ENCODE results near the gene SLC35F3.
"Not testable (repeated sequence)": the region's sequence is repeated elsewhere in the genome, so short reads cannot be mapped to it uniquely, and the experiment has no call there.

SLC35F3 gene

DNA sequence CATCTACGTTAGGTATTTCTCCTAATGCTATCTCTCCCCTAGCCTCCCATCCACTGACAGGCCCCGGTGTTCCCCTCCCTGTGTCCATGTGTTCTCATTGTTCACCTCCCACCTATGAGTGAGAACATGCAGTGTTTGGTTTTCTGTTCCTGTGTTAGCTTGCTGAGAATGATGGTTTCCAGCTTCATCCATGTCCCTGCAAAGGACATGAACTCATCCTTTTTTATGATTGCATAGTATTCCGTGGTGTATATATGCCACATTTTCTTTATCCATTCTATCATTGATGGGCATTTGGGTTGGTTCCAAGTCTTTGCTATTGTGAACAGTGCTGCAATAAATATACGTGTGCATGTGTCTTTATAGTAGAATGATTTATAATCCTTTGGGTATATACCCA is 247.9 kb downstream of the SLC35F3 start:
- DNase-seq = not testable (repeated sequence)

DNA sequence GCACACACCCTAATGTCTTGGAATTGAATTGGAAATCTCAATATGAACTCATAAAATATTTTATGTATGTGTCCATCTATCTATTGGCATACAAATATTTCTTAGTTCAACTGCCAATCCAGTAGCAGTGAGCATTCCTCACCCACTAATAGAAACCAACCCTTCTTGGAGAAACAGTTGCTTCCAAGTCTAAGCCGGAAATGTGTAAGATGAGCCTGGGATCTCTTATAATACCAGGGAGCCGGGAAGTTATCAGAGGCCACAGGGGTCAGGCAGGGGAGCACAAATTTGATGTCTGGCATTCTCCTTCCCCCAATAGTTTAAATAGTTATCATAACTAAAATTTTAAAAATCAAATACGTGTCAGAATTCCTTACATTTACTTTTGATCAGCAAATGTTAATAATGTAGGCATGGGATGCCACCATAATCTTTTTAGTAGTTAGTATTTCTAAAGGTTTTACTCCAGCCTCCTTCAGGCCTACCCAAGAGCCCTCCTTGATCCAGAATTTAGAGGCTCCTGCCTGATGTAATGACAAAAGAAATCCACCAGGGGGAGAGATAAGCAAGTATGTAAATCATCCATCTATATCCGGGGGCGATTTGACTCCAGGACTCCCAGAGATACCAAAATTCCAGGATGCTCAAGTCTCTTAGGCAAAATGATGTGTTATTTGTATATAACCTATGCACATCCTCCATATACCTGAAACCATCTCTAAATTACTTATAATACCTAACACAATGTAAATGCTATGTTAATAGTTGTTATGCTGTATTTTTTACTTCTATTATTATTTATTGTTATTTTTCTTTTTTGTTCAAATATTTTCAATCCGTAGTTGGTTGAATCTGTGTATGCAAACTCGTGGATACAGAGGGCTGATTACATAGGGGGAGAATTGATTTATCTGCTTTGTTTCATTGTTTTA is 250.1 kb downstream of the SLC35F3 start:
- peak; percentile 25 for DNase-seq

DNA sequence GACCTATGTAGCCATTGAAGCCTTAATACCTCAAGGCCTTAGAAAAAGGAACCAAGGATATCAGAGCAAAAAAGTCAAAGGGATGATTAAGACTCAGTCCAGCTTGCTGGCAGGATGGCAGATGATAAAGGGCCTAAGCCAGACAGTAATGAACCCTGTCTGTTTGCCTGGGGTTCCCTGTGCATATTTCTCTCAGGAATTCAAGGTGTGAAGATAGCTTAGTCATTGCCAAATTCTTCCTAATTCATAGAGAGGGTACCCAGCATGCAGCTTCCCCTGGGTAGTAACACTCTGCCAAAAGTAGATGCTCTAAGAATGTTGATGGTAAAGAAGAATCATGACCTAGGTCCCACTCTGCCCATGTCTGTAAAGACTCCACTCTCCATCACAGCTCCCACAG is 258.2 kb downstream of the SLC35F3 start:
- no peak for DNase-seq

DNA sequence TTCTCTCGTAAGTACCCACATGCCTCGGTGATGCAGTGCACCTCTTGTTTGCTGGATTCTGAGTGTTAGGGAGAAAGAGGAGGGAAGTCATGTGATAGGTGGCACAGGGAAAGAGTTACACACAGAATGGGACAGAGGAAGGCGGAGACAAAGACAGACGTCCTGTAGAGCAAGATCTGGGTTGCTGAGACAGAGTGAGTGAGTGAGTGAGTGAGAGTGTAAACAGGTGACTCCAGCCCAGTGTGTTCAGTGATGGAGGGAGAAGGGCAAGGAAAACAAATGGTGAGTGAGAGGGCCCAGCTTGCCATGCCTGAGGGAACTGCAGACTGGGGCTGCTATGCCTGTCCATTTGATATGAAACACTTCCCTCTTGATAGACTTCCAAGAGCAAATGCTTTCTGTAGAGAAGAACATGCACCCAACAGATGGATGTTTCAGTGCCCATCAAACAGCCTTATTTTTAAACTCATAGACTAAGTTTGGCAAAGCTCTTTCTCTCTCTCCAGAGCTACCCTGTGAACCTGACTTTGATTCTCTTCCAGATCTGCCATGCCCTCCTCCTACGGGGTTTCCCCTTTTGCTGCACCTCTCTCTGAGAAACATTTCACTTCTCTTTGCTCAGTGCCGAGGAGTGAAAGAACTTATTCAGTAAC is 258.9 kb downstream of the SLC35F3 start:
- no peak for DNase-seq

DNA sequence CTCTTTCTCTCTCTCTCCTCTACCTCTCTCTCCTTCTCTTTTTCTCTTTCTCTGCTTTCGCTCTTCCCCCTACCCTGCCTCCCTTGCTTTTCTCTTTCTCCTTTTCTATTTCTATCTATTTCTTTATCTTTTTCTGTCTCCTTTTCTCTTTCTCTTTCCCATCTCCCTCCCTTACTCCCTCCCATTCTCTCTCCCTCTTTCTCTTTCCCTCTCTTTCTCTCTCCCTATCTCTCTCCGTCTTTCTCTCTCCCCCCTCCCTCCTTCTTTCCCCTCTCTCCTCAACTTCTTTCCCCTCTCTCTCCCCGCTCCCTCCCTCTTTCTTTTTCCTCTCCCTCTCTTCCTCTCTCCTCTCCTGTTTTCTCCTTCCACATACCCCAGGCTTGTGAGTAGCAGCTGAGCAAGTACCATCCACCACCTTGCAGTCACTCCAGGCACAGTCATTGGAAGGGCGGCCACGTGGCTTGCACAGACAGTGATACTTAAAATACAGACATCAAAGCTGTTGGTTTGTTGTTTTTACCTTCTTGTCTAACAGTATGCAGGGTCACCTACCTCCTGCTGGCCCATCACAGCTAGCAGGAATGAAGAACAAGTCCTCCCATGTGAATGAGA is 259.7 kb downstream of the SLC35F3 start:
- no peak for DNase-seq

DNA sequence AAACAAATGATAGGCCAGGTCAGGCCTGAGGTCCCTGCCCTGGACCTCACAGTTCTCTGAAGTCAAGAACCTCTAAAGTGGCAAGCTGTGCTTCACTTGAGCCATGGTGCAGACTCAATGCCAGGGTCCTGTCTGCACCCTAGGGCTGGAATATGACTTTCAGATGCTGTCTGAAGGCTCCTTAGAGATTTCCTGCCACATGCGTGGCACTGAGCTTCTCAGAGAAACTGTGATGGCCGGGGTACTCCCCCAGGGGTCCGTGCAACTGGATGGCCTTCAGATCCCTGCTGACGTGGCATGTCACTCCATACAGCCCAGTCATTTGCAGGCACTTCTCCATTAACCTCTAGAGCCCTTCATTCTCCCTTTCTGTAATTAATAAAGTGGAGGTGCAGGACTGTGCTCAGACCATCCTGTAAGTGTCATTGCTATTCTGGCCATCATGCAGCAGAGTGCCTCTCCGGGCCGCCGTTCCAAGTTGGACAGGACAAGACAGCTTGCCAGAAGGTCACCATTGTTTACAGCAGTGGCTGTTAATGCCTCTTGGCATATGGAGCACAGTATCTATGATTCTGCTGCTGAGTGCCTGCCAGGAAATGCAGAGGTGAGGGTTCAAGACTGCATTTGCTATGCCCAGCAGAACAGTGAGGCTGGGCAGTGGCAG is 263.7 kb downstream of the SLC35F3 start:
- no peak for DNase-seq

DNA sequence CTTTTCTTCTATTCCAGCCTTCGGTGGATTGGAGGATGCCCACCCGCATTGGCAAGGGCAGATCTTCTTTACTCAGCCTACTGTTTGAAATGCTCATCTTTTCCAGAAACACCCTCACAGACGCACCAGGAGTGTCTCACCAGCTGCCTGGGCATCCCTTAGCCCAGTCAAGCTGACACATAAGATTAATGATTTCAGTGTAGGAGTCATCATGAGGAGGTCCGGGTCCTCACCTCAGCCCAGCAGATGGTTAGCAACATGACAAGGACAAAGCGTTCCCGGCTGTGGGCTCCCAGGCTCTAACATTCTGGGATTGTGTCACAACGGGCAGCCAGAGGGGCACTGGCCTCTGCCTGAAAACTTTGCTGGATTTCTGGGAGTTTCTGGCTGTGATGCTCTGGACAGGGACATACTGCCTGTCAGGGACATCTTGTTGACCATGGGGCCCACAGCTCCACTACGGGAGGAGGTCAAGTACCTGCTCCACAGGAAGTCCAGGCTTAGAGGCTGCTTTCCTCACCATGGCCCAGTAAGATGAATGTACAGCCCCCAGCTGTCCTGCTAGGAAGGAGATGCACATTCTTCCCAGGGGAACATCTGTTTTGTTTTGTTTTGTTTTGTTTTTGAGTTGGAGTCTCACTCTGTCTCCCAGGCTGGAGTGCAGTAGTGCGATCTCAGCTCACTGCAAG is 264.8 kb downstream of the SLC35F3 start:
- DNase-seq = no peak

DNA sequence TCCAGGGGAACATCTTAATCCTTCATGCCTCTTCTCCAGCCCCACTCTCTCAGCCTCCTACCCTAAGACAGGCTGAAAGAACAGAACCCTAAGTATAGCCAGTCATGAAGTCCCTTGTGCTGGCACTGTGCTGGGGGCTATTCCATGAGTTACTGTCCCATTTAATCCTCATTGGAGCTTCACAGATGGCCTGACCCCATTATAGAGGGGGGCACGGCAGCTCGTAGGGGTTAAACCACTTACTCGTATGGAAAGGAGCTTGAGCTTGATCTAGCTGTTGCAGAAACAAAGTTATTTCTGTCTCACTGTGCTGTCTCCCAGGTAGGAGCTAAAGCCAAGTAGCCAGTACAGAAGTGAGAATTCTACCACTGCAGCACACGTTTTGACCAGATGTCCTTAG is 265.6 kb downstream of the SLC35F3 start:
- no peak for DNase-seq

DNA sequence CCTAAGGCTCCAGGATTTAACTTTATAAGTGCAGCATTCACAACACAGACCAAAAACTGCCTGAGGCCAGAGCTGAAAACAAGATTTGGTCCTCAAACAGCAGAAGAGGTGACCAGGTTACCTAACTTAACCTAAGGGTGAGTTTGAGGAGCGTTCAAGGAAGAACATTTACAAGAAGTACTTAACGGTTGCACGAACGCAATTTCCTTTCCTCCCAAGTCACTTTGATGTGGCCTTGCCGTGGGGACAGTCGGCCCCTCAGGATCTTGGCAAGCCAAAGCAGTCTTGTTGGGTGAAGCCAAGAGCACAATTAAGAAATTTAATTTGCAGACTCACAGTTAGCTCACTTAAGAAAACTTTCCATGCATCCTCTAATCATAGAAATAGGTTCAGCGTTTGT is 266.1 kb downstream of the SLC35F3 start:
- DNase-seq = no peak

DNA sequence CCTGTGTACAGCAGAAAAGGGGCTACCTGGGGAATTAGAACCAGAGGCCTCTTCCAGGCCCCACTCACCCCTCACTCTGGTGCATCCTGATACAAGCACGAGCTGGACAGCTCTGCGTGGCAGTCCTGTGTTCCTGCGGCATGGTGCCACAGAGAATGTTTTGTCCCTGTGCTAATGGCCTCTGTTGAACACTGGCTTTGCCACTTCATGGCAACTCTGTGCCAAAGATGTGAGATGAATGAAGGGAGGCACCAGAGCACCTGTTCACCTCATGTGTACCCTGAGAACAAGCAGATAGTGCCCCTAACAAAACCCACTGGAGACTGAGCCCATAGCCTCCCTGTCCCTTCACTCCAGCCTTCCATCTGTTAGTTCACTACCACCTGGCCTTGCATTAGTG is 269.5 kb downstream of the SLC35F3 start:
- DNase-seq = no peak

DNA sequence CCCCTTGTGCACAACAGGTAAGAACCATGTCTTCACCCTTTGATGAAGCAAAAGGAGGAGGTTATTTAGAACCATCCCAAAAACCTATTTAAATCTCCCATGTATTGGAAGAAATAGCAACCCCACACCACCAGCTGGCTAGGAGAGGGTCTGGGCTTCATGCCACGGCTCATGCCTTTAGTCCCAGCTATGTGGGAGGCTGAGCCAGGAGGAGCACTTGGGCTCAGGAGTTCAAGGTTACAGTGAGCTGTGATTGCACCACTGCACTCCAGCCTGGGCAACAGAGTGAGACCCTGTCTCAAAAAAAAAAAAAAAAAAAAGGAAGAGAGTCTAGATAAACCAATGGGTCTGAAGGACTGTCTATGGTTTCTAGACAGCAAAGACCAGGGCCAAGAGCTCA is 270.9 kb downstream of the SLC35F3 start:
- no peak for DNase-seq

DNA sequence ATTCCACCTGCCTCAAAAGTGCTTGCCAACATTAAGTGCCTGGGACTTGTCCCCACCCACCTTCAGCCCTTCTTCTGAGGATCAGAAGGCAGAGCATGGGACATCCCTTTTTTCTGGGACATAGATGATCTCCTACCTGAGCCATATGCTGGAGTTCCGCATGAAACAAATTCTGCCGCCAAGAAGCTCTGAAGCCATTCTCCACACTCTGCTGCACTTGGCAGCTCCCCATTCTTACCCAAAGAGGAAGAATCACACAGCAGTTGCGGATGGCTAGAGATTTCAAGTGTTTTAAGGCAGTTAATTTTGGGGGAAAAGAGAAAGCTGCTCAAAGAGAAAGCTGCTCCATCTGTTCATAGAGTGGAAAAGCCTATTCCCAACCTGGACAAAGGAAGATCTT is 271.5 kb downstream of the SLC35F3 start:
- DNase-seq = no peak

DNA sequence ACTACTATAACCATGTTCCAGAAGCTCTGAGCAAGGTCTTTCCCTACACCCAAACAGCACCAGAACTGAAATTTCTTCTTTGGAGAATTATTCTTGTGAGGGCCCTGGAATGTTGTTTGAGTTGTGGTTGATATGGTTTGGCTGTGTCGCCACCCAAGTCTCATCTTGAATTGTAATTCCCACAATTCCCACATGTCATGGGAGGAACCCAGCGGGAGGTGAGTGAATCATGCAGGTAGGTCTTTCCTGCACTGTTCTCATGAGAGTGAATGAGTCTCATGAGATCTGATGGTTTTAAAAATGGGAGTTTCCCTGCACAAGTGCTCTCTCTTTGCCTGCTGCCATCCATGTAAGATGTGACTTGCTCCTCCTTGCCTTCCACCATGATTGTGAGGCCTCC is 272.4 kb downstream of the SLC35F3 start:
- DNase-seq = not testable (repeated sequence)

DNA sequence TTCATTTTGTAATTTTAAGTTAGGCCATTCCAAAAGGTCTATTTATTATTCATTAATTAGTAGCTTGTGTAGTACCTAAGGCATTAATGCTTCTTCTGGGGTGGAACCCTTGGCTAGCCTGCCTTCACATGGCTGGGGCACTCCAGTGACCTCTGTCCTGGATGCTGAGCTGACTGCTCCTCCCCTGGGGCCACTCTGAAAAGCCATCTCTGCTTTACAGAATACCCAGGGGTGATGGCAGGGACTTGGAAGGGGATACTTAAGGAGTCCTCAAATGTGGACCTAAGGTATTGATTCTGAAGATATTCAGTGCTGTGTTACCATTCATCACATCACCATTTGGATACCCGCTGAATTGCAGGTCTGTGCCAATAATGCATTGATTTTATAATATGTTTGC is 281.0 kb downstream of the SLC35F3 start:
- no peak for DNase-seq

DNA sequence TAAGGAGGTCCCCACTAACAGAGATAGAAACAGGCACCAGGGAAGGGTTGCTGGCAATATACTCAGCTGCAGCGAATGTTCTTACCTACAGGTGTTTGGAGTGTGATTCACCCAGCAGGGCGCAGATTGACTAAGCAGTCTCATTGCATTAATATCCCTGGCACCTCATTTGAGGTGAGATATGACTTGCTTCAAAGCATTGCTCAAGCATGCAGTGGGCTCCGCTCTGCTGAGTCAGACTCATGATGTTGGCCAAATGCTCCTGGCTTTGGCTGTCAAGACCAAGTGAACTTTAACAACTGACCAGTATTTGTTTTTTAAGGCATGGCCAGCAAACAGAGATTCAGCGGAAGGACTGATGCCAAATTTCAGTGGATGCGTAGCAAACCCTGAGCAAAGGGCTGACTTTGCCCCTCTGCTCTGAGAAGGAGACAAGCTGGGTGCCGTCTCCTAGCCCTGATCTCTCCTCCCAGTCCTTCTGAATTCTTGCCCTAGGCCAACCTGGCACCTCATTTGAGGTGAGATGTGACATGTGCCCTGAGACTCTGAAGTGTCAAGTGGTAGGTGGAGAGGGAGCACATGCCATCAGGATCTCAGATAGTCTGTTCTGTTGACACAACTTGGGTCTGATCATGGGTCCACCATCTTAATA is 281.7 kb downstream of the SLC35F3 start:
- no peak for DNase-seq

DNA sequence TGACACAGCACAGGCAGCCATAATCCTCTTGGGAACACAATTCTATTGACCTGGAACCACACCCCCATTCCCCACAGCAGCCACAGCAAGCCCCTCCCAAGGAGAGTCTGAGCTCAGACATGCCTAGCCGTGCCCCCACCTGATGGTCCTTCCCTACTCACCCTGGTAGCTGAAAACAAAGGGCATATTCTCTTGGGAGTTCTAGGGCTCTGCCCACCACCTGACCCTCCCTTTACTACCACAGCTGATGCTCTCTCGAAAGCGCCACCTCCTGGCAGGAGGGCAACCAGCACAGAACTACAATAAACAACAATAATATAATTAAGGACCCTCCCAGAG is 283.9 kb downstream of the SLC35F3 start:
- DNase-seq = no peak

DNA sequence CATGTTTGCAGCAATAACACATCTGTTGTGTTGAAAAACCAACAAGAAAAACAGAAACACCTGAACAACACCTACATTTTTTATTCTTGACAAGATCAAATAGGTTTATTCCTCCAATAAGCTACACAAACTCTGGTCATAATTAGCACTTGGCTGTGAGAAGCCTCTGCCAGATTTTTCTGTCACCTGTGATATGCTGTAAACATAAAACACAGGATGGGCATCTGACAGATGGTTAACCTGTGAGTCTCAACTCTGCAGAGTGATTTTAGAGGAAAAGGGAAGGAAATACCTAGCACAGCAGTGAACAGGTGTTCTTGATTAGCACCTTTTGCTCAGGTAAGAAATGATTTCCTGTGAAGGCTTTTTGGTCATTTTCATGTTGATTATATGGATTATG is 293.4 kb downstream of the SLC35F3 start:
- DNase-seq = no peak

DNA sequence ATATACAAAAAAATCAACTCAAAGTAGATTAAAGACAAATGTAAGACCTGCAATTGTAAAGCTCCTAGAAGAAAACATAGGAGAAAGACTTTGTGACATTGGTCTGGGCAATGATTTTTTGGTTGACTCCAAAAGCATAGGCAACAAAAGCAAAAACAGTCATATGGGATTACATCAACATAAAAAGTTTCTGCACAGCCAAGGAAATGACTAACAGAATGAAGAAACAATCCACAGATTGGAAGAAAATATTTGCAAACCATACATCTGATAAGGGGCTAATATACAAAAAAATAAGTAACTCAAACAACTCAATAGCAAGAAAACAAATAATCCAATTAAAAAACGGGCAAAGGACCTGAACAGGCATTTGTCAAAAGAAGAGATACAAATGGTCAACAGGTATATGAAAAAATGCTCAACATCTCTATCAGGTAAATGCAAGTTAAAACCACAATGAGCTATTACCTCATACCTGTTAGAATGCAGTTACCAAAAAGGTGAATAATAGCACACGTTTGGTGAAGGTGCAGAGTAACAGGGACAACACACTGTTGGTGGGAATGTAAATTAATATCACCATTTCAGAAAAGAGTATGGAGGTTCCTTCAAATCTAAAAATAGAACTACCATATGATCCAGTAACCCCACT is 295.1 kb downstream of the SLC35F3 start:
- no peak for DNase-seq

DNA sequence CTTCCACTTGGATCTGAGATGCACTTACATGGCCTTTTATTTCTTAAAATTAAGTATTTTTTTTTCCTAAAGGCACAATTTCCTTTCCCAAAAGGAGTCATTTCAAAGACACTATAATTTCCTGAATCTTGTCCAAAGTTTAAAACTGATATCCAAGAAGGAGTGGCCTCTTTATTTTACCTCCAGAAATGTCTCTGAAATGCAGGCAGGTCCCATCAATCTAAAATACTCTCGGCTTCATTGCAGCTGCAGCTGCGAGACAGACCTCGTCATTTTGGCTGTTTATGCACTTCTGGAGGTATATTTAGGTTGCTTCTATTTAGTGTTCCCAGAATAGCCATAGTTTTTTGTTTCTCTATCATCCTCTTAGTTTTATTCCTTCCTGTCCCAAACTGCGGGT is 296.1 kb downstream of the SLC35F3 start:
- DNase-seq = no peak

DNA sequence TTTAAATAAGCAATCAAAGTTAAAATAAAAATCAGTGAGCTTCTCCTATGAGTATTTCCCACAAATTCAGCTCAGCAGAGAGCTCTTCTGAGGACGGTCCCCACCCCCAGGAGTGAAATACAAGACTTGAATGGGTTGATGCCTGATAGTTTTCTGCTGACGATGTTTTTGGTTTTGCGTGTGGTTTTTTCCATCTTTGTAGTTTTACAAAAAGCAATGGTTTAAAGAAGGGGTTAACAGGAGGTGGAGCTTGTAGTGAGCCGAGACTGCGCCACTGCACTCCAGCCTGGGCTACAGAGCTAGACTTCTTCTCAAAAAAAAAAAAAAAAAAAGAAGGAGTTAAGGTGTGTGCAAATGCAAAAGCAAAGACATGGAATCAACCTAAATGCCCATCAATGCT is 297.1 kb downstream of the SLC35F3 start:
- DNase-seq = no peak

DNA sequence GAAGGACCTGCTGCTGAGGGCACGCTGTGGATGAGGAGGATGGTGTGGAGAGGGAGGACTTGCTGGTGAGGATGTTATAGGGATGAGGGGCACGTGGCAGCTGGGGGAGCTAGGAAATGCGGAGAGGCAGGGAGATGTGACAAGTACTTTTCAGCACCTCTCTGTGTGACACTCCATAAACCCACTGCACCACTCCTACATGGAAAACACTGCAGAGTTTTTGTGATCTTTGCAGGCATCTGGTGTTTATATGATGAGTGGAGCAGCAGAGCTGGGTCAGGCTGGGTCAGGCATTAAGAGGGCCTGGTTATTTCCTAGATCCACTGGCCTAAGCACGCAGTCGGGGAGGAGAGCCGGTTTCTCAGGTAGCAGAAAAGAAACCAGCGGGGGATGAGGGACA is 301.5 kb downstream of the SLC35F3 start:
- DNase-seq = no peak
